GM19395 (cell line): Measurements from ENCODE around the gene PM20D1.
A peak's percentile ranks its signal among the peaks of the same experiment; 100 is the strongest.
"Not testable (repeated sequence)": the region's sequence is repeated elsewhere in the genome, so short reads cannot be mapped to it uniquely, and the experiment has no call there.

ENCODE experiments used
- ATAC-seq: cut with Tn5 transposase; IDR thresholded peaks from one replicate; pipeline ENCODE4 v1.9.1; 2021; ENCODE audit warnings: mild to moderate bottlenecking, moderate library complexity; ENCODE audit not compliant: unreplicated experiment

Gene PM20D1

GRCh38 chr1:205849619-205850355, at the start of gene PM20D1:
PM20D1 (minus strand) TSS chr1:205850132; CDS start chr1:205850072, 60 bp downstream.
- ATAC-seq, result peak; percentile 100

- ATAC-seq, result no peak
Observed at GRCh38 chr1:205896351-205896750, 46.4 kb upstream of the PM20D1 start.

- ATAC-seq, result not testable (repeated sequence)
Observed at GRCh38 chr1:205894119-205894518, 44.2 kb upstream of the PM20D1 start.

- not testable (repeated sequence) for ATAC-seq
Observed at GRCh38 chr1:205892175-205892574, 42.2 kb upstream of the PM20D1 start.

- not testable (repeated sequence) for ATAC-seq
Observed at GRCh38 chr1:205891481-205891880, 41.5 kb upstream of the PM20D1 start.

GRCh38 chr1:205890631-205891030, 40.7 kb upstream of the PM20D1 start:
- not testable (repeated sequence) for ATAC-seq

GRCh38 chr1:205889706-205890105, 39.8 kb upstream of the PM20D1 start:
- not testable (repeated sequence) for ATAC-seq

- not testable (repeated sequence) for ATAC-seq
Observed at GRCh38 chr1:205889006-205889405, 39.1 kb upstream of the PM20D1 start.

GRCh38 chr1:205883792-205884191, 33.9 kb upstream of the PM20D1 start:
- no peak for ATAC-seq

GRCh38 chr1:205880923-205881322, 31.0 kb upstream of the PM20D1 start:
- no peak for ATAC-seq

- no peak for ATAC-seq
Observed at GRCh38 chr1:205879974-205880373, 30.0 kb upstream of the PM20D1 start.

GRCh38 chr1:205878026-205878425, 28.1 kb upstream of the PM20D1 start:
- no peak for ATAC-seq

- ATAC-seq, result not testable (repeated sequence)
Observed at GRCh38 chr1:205873148-205873547, 23.2 kb upstream of the PM20D1 start.

GRCh38 chr1:205870236-205870635, 20.3 kb upstream of the PM20D1 start:
- ATAC-seq, result no peak

GRCh38 chr1:205861540-205861939, 11.6 kb upstream of the PM20D1 start:
- ATAC-seq, result no peak

GRCh38 chr1:205858141-205858961, 8.4 kb upstream of the PM20D1 start:
- ATAC-seq, result no peak

- not testable (repeated sequence) for ATAC-seq
Observed at GRCh38 chr1:205857501-205857900, 7.6 kb upstream of the PM20D1 start.

GRCh38 chr1:205856433-205856832, 6.5 kb upstream of the PM20D1 start:
- no peak for ATAC-seq

GRCh38 chr1:205852969-205853368, 3.0 kb upstream of the PM20D1 start:
- ATAC-seq, result no peak

- ATAC-seq, result no peak
Observed at GRCh38 chr1:205851993-205852392, 2.1 kb upstream of the PM20D1 start.

GRCh38 chr1:205843036-205843859, 6.7 kb downstream of the PM20D1 start:
- no peak for ATAC-seq
